GM18502 (cell line): ENCODE results near the gene WDR70.

ENCODE experiments used
- ATAC-seq: cut with Tn5 transposase; IDR thresholded peaks from one replicate; pipeline ENCODE4 v1.9.1; 2021; ENCODE audit warnings: mild to moderate bottlenecking; ENCODE audit not compliant: unreplicated experiment, poor library complexity

WDR70 gene

DNA sequence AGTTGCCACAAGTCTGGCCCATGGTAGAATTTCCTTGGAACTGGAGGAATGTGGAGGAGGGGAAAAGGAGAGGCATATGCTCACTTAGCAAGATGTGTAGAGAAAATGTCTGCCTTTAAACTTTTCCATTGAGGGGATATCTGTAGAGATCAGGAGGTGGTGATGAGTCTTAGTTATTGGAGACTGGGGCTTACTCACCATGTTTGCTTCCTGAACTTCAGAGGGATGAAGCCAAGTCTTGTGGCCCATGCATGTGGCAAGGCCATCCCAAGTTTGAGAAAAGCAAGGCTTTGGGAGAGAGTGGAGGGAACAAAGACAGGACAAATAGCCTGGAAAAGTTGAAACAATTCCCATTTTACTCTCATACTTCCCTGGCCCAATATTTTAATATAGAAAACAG, 336.2 kb downstream of the WDR70 start:
- ATAC-seq = no peak

DNA sequence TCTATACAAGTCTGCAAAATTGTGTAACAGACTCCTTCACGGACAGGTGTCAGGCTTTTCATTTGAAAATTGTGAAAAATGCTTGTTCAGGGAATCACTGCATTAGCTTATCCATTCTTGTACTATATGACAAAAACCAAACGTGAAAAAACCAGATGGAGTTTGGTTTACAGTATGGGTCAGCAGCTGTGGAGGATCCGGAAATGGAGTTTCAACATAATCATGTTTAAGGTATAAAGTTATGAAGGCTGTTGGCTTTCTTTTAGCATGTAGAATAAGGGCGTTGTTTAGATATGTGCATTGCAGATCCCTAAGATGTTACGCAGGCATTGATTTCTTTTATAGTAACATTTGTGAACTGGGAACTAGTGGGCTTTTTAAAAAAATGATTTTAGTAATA, 336.9 kb downstream of the WDR70 start:
- no peak for ATAC-seq

DNA sequence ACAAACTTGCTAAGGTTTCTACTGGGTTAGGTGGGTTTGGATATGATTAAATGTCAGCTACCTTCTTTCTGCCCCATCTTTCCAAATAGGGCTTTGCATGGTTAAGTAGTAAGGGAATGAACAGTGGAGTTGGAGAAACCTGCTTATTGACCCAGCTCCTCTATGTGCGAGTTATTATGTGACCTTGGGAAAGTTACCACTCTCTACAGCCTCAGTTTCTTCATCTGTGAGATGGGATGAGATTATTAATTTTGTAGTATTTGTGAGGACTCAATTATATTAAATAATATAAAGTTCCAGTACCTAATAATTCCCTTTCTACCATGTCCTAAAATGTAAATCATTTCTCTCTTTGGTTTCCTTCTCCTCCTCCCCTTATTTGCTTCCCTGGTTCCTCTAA, 337.3 kb downstream of the WDR70 start:
- no peak for ATAC-seq

- no peak for ATAC-seq
These were observed 338.1 kb downstream of the WDR70 start for GRCh38 chr5:37717276-37717612.

DNA sequence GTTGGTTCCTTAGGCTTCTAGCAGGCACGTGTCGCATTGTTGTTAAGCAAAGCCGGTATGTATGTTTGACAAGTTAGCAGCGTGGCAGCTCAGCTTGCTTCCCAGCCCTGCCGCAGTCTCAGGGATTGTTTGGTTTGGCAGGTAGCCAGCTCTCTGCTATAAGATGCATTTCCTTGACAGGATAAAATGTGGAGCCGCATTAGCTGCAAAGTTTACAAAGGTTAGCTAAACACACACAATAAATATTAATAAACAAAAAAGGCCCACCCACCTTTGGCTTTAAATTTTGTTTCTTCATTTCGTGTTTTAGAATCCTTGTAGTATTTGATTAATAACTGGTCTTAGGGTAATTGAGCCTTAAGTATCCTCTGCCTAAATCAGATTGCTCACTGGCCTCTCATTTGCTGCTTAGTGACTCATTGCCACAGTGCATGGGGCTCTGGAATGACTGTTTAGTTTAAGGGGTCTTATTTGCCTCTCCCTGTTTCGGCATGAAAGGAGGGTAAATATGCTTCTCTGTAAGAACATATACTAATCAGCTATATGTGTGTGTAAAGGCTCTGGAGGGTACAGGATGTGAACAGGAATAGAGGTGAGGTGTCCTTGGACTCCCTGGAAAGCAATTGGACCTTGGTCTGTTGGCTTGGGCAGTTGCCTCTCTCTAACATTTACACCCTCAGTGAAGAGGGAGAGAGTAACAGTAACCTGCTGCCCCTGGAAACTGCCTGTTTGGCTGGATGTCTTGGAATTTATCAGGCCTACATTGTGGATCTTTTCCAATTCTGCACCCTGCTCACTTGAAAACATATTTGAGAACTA, 338.7 kb downstream of the WDR70 start:
- ATAC-seq = no peak

GRCh38 chr5:37720550-37720952, 341.4 kb downstream of the WDR70 start:
- no peak for ATAC-seq

DNA sequence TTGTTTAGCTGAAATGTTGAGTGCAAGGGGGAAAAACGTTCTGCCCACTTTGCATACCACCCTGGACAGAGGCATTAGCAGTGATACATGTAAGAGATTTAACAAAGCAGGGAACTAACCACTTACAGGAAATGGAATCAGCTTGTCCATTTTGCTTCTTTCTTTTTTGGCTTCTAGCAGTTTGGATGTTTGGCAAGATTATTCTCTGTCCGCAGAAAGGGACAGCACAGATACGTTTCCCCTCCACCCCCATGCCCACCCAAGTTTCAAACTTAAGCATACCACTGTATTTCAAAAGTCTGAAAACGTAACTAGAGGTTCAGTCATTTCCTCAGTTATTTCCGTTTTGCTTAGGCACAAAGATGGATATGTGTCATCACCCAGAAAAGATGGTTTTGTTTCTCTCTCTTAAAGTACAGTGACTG, 342.3 kb downstream of the WDR70 start:
- peak; percentile 84 for ATAC-seq

DNA sequence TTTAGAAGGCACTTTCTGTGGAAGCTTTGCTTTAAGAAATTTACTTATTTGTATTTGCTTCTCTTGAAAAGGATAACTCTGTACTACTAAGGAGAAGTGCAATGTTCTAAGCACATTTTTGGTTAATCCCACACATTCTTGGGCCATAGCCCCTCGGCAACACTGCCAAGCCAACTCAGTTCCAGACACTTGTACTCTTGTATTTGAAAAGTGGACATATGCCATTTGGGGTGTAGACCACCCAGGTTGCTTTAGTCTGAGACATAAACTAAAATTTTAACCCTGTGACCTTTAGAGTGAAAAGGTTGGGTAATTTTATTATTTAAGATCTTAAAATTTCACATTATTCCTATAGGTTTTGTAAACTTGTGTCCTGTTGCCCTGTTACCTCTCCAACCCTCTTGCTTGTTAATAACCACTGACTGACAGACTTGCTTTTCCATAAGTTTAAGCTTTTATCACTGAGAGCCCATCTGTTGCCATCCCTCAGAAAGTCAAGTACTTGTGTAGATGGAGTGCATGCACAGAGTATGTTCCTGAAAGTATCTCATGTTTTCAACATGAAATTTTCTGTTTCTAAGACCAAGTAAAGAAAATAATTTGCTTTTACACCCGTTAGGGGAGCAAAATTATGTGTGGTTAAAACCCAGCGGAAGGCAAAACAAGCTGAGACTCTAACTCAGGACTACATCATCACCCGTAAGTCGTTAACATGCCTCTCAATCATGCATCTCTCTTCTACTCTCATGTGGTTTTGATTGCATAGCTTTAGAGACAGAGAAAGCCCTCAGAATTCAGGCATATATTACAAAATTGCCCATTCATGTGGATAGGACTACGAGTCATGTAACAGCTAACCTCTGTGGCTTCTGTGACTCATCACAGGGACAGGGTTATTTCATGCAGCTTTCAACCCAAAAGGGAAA, 343.4 kb downstream of the WDR70 start:
- ATAC-seq = peak; percentile 63

GRCh38 chr5:37723162-37723961, 344.2 kb downstream of the WDR70 start:
- no peak for ATAC-seq

DNA sequence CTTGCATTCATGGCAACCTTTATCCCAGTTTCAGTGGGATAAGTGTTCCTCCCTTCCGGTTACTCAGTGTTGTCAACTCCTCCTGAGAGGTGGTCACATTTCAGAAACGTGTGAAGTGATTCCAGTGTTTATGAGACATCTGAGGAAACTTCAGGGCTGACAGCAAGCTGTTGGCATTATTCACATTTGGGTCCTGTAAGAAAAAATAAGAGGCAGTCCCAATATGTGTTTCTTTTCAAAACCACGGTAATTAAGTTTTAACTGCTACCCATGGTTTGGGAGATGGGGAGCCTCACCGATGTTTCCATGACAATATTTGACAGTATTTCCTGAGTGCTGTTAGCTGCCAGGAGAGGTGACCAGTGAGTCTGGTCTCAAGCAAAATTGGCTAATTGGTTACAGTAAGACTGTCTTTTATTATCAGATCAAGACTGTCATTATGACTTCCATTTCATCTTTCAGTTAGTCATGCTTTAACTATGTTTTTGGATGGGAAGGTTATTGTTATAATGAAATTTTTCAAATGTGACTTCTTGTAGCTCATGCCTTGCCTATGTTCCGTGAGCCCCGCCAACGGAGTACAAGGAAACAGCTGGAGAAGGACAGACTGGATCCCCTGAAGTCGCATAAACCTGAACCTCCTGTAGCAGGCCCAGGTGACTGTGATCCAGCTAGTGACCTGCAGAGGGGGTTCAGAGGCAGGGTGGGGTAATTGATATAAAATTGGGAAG, 345.4 kb downstream of the WDR70 start:
- no peak for ATAC-seq

DNA sequence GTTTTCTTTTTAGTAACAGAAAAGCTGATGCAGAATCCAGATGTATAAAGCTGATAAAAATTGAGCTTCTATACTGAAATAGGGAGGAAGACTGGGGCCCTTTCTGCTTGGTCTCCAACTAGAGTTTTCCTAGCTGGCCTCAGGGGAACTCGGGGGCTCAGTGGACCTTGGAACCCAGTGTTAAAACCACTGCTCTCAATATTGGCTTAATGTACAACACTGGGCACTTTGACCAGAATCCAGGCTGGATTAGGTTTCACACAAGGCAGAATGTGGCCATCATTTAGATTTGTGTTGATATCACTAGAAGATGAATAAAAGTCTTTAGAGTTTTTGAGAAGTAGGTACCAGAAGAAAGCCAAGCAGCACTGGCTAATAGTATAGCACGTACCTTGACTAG, 346.1 kb downstream of the WDR70 start:
- no peak for ATAC-seq

DNA sequence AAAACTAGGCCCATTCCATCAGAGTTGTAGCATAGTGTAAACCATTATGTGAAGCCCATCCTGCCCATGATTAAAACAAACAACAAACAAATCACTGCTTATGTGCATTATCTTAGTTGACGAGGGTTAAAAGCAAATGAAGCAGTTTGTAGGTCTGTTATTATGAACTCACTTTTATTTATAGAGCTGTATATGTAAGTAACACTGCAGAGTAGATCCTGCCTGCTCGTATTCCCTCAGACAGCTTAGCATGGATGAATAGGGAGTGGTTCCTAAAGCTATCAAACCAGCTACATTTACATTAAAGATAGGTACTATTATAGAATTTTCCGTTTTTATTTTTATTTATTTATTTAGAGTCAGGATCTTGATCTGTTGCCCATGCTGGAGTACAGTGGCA, 348.1 kb downstream of the WDR70 start:
- ATAC-seq = no peak

- ATAC-seq = no peak
These were observed 351.9 kb downstream of the WDR70 start for GRCh38 chr5:37730896-37731455.

DNA sequence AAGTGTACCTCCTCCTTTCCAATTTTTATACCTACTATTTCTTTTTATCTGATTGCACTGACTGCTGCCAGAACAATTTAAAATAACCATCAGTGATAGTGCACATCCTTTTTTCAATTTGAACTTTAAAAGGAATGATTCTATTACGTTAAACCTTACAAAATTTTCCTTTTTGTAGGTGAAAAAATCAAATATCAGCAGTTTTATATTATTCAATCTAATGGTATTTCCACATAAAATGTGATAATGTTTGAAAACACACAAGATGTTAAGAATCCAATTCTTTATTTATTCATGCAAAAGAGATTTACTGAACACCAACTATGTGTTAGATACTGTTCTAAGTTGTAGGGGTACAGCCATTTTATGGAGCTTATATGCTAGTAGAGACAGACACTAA, 355.0 kb downstream of the WDR70 start:
- ATAC-seq = no peak

DNA sequence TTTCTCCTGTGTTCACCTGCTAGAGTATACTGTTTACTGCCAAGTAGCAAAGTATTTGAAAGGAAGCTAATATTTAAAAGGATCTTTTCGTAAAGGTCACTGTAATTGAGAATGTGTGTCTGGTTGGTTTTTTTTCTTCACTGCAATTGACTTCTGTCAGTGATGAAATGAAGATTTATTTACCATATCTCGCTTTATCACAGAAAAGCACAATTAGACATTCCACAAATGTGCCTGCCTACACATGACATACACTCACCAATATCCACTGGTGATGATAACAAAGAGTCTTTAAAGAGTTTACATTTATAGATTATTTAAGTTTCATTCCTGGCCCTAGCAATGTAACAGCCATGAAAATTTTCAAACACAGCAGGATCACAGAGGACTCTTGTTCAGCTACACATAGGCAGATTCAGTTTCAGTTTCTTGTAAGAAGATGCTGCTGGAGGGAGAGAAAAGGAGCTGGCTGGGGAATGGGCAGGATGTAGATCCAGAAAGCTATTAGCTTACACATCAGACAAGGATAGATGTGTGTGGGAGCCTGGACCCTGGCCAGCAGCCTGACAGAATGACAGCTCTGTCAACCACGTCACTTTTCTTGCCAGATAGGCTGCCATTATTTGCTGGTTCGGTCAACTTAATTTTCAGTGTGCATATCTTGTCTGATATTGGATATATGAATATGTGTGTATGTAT, 356.7 kb downstream of the WDR70 start:
- no peak for ATAC-seq

- no peak for ATAC-seq
These were observed 357.3 kb downstream of the WDR70 start for GRCh38 chr5:37736397-37736796.

DNA sequence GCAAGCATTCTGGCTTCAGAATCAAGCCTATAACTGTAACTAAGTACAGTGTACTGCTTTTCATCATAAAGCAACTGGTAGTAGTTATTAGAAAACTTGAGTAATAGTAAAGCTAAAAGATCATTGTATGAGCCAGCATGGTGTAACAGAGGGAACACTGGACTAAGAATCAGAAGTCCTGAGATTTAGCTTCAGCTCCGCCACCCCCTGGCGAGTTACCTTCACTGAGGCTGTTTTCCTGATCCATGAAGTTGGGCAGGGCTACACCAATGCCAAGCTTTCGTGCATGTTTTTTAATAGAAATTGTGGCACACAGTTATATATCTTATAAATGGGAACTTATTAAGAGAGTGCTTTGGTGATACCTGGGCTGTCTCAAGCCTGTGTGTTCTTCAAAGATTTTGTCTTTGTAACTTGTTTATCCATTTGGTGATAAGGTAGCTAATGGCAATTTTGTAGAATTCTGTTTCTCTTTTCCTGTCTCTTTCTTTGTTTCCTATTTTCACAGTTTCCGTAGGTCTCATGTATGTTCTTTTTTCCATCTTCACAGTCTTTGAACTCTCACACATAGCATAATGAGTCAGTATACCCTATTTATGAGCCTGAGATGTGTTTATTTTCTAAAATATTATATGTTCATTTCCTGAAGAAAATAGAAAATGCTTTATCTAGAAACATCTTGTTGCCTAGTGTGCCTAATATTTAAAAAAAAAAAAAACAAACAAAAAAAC, 358.4 kb downstream of the WDR70 start:
- ATAC-seq = no peak

- peak; percentile 93 for ATAC-seq
These were observed 359.1 kb downstream of the WDR70 start for GRCh38 chr5:37738057-37738691.
